ENCODE data around the gene SULT4A1. TPM values are rescaled to one million over a fixed set of nuclear protein-coding genes. Genes with fewer than 3 reads are reported as not detected.
A peak's percentile ranks its signal among the peaks of the same experiment; 100 is the strongest.

Gene SULT4A1
- total RNA-seq, 1 experiment from 2014 or later: 15.0 TPM

- Histone ChIP-seq H2AK5ac (ENCODE audit: insufficient read length, low read length) (no peak overlapping the region), H3K27ac (ENCODE audit: insufficient read length, low read depth, low read length) (no peak overlapping the region), H3K4me2 (ENCODE audit: insufficient read depth, insufficient read length, low read length) (no peak overlapping the region), H3K79me2 (ENCODE audit: insufficient read depth, low read length) (no peaks in the 10 kb centered on the region), H3K9me3 (ENCODE audit: control insufficient read depth, low read depth, low read length) (no peaks in the 10 kb centered on the region), H2BK5ac (ENCODE audit: insufficient read length, low read length) (no peak overlapping the region), H4K5ac (ENCODE audit: insufficient read length, low read depth, low read length) (no peak overlapping the region), H3K27me3 (ENCODE audit: insufficient read depth, low read length) (no peaks in the 10 kb centered on the region), H3K56ac (ENCODE audit: insufficient read length, low read depth, low read length) (no peak overlapping the region), H4K20me1 (ENCODE audit: control insufficient read depth, insufficient read depth, insufficient read length) (no peaks in the 10 kb centered on the region), H2BK20ac (ENCODE audit: low read depth, low read length, poor library complexity, severe bottlenecking) (no peak overlapping the region), H3K9ac (ENCODE audit: extremely low read depth, insufficient read length, low read length) (no peak overlapping the region), H4K8ac (replicated peaks; ENCODE audit: insufficient read length, low read depth, low read length) (no peak overlapping the region), H4K91ac (ENCODE audit: insufficient read length, low read depth, low read length) (no peak overlapping the region), H3K23ac (ENCODE audit: insufficient read length, low read depth, low read length) (no peak overlapping the region), H3K23me2 (ENCODE audit: insufficient read length, low read depth, low read length, poor library complexity, severe bottlenecking) (no peaks in the 10 kb centered on the region), H2BK12ac (ENCODE audit: insufficient read length, low read depth, low read length) (no peak overlapping the region), H3K4ac (ENCODE audit: low read depth, low read length) (no peak overlapping the region), H2BK120ac (ENCODE audit: low read depth, low read length, poor library complexity, severe bottlenecking) (no peak overlapping the region), H3K79me1 (ENCODE audit: insufficient read depth, low read depth, low read length, poor library complexity, severe bottlenecking) (no peaks in the 10 kb centered on the region), H3K14ac (ENCODE audit: insufficient read depth, low read length) (no peak overlapping the region), H2BK15ac (ENCODE audit: low read depth, low read length) (no peak overlapping the region), H3K4me1 (ENCODE audit: insufficient read depth, low read length) (peaks cover 5% of the 10 kb centered on the region), H3T11ph (ENCODE audit: low read length) (no peak overlapping the region), H2AFZ (ENCODE audit: low read length) (no peak overlapping the region), H3K18ac (ENCODE audit: insufficient read length, low read depth, low read length) (no peak overlapping the region)
- WGBS (ENCODE audit: extremely low coverage, insufficient read length, low lambda C conversion rate): no CpG with 5 or more reads among the region's 18 CpGs
- Mint-ChIP-seq H3K9me3 (no peaks in the 10 kb centered on the region), H3K27ac (peak overlapping the region; percentile 53 to 73 (median 61); a peak in 4 of 7 replicates), H3K4me1 (peaks cover 47 to 51% of the 10 kb centered on the region in 2 experiments), H3K4me3 (no peak overlapping the region), H3K36me3 (ENCODE audit: insufficient read depth in 1 of 3, low read depth in 3 of 3) (peaks cover 4 to 15% (median 13%) of the 10 kb centered on the region in 3 experiments; a peak in 5 of 7 replicates), H3K27me3 (ENCODE audit: low read depth) (peaks cover 6% of the 10 kb centered on the region)
- peak; percentile 27 for DNase-seq
- TF ChIP-seq CTCF (conservative IDR thresholded peaks at IDR 0.05): no peak
Observed at GRCh38 chr22:43820651-43821305, 41.5 kb downstream of the SULT4A1 start.

Data from H9 (cell line).